HG03354 (cell line): ENCODE measurements around the gene ZBTB7C.
"Not testable (repeated sequence)": the region's sequence is repeated elsewhere in the genome, so short reads cannot be mapped to it uniquely, and the experiment has no call there.

Experiments used
- ATAC-seq: cut with Tn5 transposase; IDR thresholded peaks from one replicate; pipeline ENCODE4 v1.9.1; 2021; ENCODE audit warnings: mild to moderate bottlenecking; ENCODE audit not compliant: unreplicated experiment, poor library complexity, severe bottlenecking

ZBTB7C gene

GRCh38 chr18:48408727-48409590 lies at the start of gene ZBTB7C:
Gene ZBTB7C (minus strand): TSS chr18:48409383.
- peak; percentile 30 for ATAC-seq

- no peak for ATAC-seq
Measured at GRCh38 chr18:48456838-48457237, 47.7 kb upstream of the ZBTB7C start.

- no peak for ATAC-seq
Measured at GRCh38 chr18:48455555-48456478, 46.6 kb upstream of the ZBTB7C start.

GRCh38 chr18:48454261-48454757 lies 45.1 kb upstream of the ZBTB7C start:
- ATAC-seq, result no peak

- no peak for ATAC-seq
Measured at GRCh38 chr18:48453330-48454066, 44.3 kb upstream of the ZBTB7C start.

- no peak for ATAC-seq
Measured at GRCh38 chr18:48452861-48453323, 43.7 kb upstream of the ZBTB7C start.

- no peak for ATAC-seq
Measured at GRCh38 chr18:48450685-48451084, 41.5 kb upstream of the ZBTB7C start.

- ATAC-seq, result peak; percentile 66
Measured at GRCh38 chr18:48446582-48447225, 37.5 kb upstream of the ZBTB7C start.

- ATAC-seq, result peak; percentile 81
Measured at GRCh38 chr18:48445540-48445939, 36.4 kb upstream of the ZBTB7C start.

- no peak for ATAC-seq
Measured at GRCh38 chr18:48442761-48443160, 33.6 kb upstream of the ZBTB7C start.

GRCh38 chr18:48441405-48441881 lies 32.3 kb upstream of the ZBTB7C start:
- no peak for ATAC-seq

- ATAC-seq, result no peak
Measured at GRCh38 chr18:48440924-48441323, 31.7 kb upstream of the ZBTB7C start.

- no peak for ATAC-seq
Measured at GRCh38 chr18:48436907-48437306, 27.7 kb upstream of the ZBTB7C start.

GRCh38 chr18:48434382-48434781 lies 25.2 kb upstream of the ZBTB7C start:
- ATAC-seq, result not testable (repeated sequence)

- ATAC-seq, result no peak
Measured at GRCh38 chr18:48433541-48433940, 24.4 kb upstream of the ZBTB7C start.

- no peak for ATAC-seq
Measured at GRCh38 chr18:48430150-48430549, 21.0 kb upstream of the ZBTB7C start.

GRCh38 chr18:48428475-48429177 lies 19.4 kb upstream of the ZBTB7C start:
- ATAC-seq, result no peak

GRCh38 chr18:48422947-48423378 lies 13.8 kb upstream of the ZBTB7C start:
- no peak for ATAC-seq
